Activated CD8-positive, alpha-beta memory T cell treated with anti-CD3 and anti-CD28 coated beads, Interleukin-2, amount 10 ng/mL, durations not matched to agents 7 days and 5 days (primary cell): ENCODE results near the gene MAST4. TPM values are rescaled to one million over a fixed set of nuclear protein-coding genes. Genes with fewer than 3 reads are reported as not detected.
A peak's percentile ranks its signal among the peaks of the same experiment; 100 is the strongest.
"Not testable (repeated sequence)": the region's sequence is repeated elsewhere in the genome, so short reads cannot be mapped to it uniquely, and the experiment has no call there.

Experiments used
- ATAC-seq: fragments of 150-1000 bp; cut with Tn5 transposase; one replicate; pipeline ENCODE4 v1.10.0; 2021; ENCODE audit warnings: moderate library complexity
- CTCF ChIA-PET: fragments of 350-600 bp; sonication (Branson Sonifier 250); formaldehyde crosslinking; loops from one replicate; lab custom pipeline; 2021; ENCODE audit warnings: antibody characterized with exemption; lab: Charles Lee
- DNase-seq: peaks from one replicate; pipeline ENCODE4 v3.0.0-alpha.2; 2020
- H3K27ac Mint-ChIP-seq: one replicate; pipeline ENCODE4 v1.8.0; 2021; ENCODE audit warnings: mild to moderate bottlenecking, mixed read lengths
- H3K27me3 Mint-ChIP-seq: one replicate; pipeline ENCODE4 v1.8.0; 2021; ENCODE audit warnings: mixed read lengths
- H3K36me3 Mint-ChIP-seq: one replicate; pipeline ENCODE4 v1.8.0; 2021; ENCODE audit warnings: mild to moderate bottlenecking, mixed read lengths
- H3K4me1 Mint-ChIP-seq: one replicate; pipeline ENCODE4 v1.8.0; 2021; ENCODE audit warnings: mixed read lengths
- H3K4me3 Mint-ChIP-seq: one replicate; pipeline ENCODE4 v1.8.0; 2021; ENCODE audit warnings: mild to moderate bottlenecking, moderate library complexity, mixed read lengths
- H3K9me3 Mint-ChIP-seq: one replicate; pipeline ENCODE4 v1.8.0; 2022; ENCODE audit warnings: low read depth, mixed read lengths
- total RNA-seq, 2 experiments: library from RNA; stranded (reverse); gene quantifications; one replicate each; pipeline ENCODE4 v1.2.3, GENCODE V29; 2021

MAST4 gene
- total RNA-seq, 2 experiments from 2014 or later, result 21.6 to 25.2 TPM

GRCh38 chr5:66807743-66808142 is 211.6 kb downstream of the MAST4 start:
- no peak for ATAC-seq
- peaks cover 13% of the 10 kb centered on the region for H3K4me1 Mint-ChIP-seq
- no peak overlapping the region for H3K27ac Mint-ChIP-seq
- no peaks in the 10 kb centered on the region for H3K9me3 Mint-ChIP-seq
- DNase-seq, result no peak
- CTCF ChIA-PET, result no interaction called here
- H3K4me3 Mint-ChIP-seq, result no peak overlapping the region
- peaks cover 55% of the 10 kb centered on the region for H3K27me3 Mint-ChIP-seq
- H3K36me3 Mint-ChIP-seq, result no peaks in the 10 kb centered on the region

DNA sequence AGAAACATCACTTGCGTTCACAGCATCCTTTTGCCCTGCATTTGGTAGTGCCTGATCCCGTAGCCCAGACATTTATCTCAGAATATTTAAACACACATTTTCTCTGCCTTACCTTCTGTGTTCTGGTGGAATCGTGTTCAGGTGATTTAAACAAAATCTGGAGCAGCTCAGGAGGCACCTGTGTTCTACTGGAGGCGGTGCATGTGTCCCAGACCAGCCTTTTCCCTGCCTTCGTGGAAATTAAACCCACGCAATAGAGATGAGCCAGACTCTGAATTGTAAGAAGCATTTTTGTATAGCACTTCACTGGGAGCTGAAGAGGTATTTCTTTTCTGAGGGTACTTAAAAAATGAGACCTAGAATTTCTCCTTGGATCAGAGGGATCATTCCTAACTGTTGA is 212.5 kb downstream of the MAST4 start:
- no peak for ATAC-seq

DNA sequence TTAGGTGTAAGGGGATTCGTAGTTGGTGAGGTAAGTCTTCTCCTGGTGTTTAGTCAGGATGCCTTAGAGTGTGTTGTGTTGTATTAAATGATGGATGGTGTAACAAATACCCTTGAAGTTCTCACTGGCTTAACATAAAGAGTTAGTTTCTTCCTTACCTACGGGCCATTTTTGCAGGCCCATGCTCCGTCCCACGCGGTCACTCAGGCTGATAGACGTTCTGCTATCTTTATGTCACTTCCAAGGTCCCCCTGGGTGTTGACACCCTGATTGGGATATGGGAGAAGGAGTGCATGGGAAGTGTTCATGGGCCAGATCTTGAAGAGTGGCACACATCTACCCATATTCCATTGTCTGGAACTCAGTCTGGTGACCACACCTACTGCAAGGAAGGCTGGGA is 214.0 kb downstream of the MAST4 start:
- peaks cover 24% of the 10 kb centered on the region for H3K4me1 Mint-ChIP-seq
- CTCF ChIA-PET, result no interaction called here
- H3K27me3 Mint-ChIP-seq, result peaks cover 38% of the 10 kb centered on the region
- H3K36me3 Mint-ChIP-seq, result no peaks in the 10 kb centered on the region
- no peak for DNase-seq
- no peak overlapping the region for H3K27ac Mint-ChIP-seq
- no peak overlapping the region for H3K4me3 Mint-ChIP-seq
- no peaks in the 10 kb centered on the region for H3K9me3 Mint-ChIP-seq
- no peak for ATAC-seq

More for the DNA sequence above, 212.5 kb downstream of the MAST4 start:
- CTCF ChIA-PET, result no interaction called here
- DNase-seq, result no peak
- H3K27me3 Mint-ChIP-seq, result peaks cover 49% of the 10 kb centered on the region
- no peak overlapping the region for H3K27ac Mint-ChIP-seq
- no peaks in the 10 kb centered on the region for H3K36me3 Mint-ChIP-seq
- no peak overlapping the region for H3K4me3 Mint-ChIP-seq
- H3K4me1 Mint-ChIP-seq, result peaks cover 13% of the 10 kb centered on the region
- H3K9me3 Mint-ChIP-seq, result no peaks in the 10 kb centered on the region

DNA sequence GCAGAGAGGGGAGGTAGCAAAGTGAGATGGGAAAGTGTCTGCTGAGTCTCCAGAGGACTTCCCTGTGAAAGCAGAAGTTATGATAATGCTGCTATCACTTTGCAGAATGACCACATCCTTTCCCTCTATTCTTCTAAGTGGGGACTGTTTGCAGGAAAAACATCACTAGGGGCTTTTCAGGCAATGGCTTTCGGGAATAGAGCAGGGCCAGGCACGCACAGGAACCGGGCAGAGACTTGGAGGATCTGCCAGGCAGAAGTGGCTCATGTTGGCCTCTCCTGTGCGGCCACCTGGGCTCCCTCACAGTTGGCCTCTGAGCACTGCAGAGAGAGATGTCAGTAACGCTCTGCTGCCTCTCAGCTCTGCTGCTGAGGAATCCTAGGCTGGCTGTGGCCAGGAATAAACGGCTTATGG is 214.7 kb downstream of the MAST4 start:
- peaks cover 31% of the 10 kb centered on the region for H3K27me3 Mint-ChIP-seq
- no peaks in the 10 kb centered on the region for H3K36me3 Mint-ChIP-seq
- CTCF ChIA-PET, result interaction anchor here (6.0 kb wide), 1 partner anchor 53 kb away, joined by 48 read pairs; no protein-coding TSS in a partner anchor
- ATAC-seq (peak; percentile 24), DNase-seq (no peak)
- H3K27ac Mint-ChIP-seq, result no peak overlapping the region
- no peak overlapping the region for H3K4me3 Mint-ChIP-seq
- peaks cover 25% of the 10 kb centered on the region for H3K4me1 Mint-ChIP-seq
- no peaks in the 10 kb centered on the region for H3K9me3 Mint-ChIP-seq

DNA sequence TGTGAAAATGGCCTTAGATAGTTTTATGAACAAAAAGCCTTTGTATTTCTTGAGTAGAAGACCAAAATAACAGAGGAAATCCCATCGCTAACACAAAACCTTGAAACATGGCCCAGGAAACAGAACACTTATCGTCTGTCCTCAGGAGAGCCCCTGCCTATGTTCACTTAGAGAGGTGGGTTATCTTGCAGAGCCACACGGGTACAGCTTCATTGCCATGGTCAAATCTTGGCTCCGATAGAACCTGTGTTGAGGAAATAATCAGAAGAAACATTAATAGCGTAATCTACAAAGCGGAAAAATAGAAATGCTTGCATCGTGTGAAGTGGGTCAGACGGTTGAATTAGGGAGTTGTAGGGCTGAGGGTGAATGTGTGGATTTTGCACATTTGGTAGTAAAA is 216.1 kb downstream of the MAST4 start:
- H3K4me3 Mint-ChIP-seq, result no peak overlapping the region
- no peak overlapping the region for H3K27ac Mint-ChIP-seq
- CTCF ChIA-PET, result interaction anchor here (0.7 to 6.0 kb wide), 5 partner anchors 16 to 506 kb away, joined by 3 to 48 read pairs (median 4); no protein-coding TSS in a partner anchor
- DNase-seq (no peak), ATAC-seq (no peak)
- H3K36me3 Mint-ChIP-seq, result no peaks in the 10 kb centered on the region
- H3K9me3 Mint-ChIP-seq, result no peaks in the 10 kb centered on the region
- peaks cover 23% of the 10 kb centered on the region for H3K27me3 Mint-ChIP-seq
- peaks cover 27% of the 10 kb centered on the region for H3K4me1 Mint-ChIP-seq

- Mint-ChIP-seq H3K4me3 (no peak overlapping the region), H3K27ac (no peak overlapping the region), H3K9me3 (no peaks in the 10 kb centered on the region), H3K4me1 (peaks cover 27% of the 10 kb centered on the region), H3K27me3 (peaks cover 14% of the 10 kb centered on the region), H3K36me3 (no peaks in the 10 kb centered on the region)
- CTCF ChIA-PET, result interaction anchor here (0.8 to 9.7 kb wide), 7 partner anchors 12 to 507 kb away, joined by 3 to 80 read pairs (median 4); no protein-coding TSS in a partner anchor
- DNase-seq (no peak), ATAC-seq (no peak)
Observed at GRCh38 chr5:66813306-66813705, 217.1 kb downstream of the MAST4 start.

DNA sequence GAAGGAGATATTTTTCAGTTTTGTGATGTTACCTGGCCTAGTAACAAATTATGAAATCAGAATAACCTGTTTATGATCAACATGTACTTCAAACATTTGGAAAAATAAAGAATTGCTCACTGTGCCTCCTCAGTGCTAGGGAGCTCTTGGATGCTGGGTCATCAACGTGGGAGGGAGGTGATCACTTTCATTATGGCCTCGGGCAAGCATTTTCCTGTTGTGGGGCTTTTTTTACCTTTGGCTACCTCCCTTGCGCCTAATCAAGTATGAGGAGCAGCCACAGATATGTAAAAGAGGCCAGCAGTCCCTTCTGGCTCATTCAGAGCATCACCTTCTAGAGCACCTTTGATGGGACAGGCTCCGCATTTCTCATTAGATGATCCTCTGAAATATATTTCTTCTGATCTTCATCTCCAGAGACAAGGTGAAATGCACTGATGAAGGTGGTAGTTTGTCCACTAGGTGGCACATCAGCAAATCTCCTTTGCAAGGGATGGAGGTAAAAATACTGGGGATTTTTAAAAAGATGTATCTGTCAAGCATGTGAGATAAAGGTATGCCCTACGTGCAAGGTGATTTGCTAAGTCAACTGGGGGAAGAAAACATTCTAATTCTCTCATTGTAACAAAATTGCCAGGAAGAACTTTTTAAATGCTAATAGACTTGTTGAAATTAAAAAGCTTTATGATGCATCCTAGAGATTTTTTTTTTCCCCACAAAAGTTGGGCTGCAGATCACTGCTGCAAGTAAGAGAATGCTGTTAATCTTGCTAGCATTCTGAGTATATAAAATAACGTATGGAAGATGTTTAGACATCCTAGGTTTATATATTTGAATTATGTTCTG is 218.2 kb downstream of the MAST4 start:
- Mint-ChIP-seq H3K4me1 (peaks cover 34% of the 10 kb centered on the region), H3K9me3 (no peaks in the 10 kb centered on the region), H3K4me3 (no peak overlapping the region), H3K36me3 (peaks cover 2% of the 10 kb centered on the region), H3K27me3 (peaks cover 5% of the 10 kb centered on the region), H3K27ac (no peak overlapping the region)
- DNase-seq (peak; percentile 76), ATAC-seq (peak; percentile 85)
- CTCF ChIA-PET, result interaction anchor here (0.8 to 9.7 kb wide), 17 partner anchors 9 to 508 kb away, joined by 3 to 80 read pairs (median 4); no protein-coding TSS in a partner anchor

DNA sequence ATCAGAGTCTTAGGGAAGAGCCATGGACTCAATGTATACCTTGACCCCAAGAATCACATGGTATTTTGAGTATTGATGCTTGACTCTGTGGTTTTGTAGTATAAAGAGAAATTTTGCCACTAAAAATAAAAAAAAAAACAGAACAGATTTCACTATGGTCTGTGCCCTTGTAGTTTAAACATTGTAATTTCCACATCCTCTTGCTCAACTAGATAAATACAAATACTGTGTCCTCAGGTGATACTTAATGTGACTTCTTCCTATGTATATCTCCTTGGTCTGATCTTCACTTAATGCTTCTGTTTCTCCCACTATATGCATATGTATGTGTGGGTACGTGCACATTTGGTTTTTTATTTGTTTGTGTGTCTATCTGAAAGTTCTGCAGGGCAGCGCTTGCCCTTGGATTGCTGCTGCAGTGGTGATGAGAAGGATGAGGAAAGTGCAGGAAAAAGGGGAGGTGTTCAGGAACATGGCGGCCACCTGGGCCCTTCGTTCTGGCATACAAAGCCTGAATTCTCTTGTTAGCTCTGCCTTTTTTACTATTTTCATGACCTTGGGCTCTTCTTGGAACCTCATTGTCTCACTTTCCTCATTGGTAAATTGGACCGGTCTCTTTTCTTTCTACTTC is 222.2 kb downstream of the MAST4 start:
- CTCF ChIA-PET, result interaction anchor here (1.2 to 9.7 kb wide), 4 partner anchors 11 to 170 kb away, joined by 3 to 80 read pairs (median 14); no protein-coding TSS in a partner anchor

DNA sequence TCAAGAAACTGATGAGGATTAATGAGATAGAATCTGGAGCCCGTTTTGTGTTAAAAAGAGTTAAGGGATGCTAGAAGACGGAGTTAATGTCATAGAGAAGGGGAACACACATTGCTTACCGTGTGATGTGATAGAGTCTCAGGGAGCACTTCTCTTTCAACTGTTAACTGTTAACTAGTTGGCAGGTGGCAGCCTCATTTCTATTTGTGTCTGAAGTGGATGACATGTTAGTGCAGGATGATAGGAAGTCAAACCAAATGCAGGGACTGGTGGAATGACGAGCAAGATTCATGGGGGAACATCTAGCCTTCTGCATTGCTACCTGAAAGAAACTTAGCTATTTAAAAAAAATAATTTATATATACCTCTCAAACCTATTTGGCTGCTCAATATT is 222.7 kb downstream of the MAST4 start:
- Mint-ChIP-seq H3K4me1 (peaks cover 47% of the 10 kb centered on the region), H3K9me3 (peaks cover 4% of the 10 kb centered on the region), H3K27ac (no peak overlapping the region), H3K36me3 (peaks cover 14% of the 10 kb centered on the region), H3K4me3 (no peak overlapping the region), H3K27me3 (no peaks in the 10 kb centered on the region)
- no peak for ATAC-seq
- CTCF ChIA-PET, result interaction anchor here (0.8 to 9.7 kb wide), 8 partner anchors 11 to 512 kb away, joined by 3 to 80 read pairs (median 4); no protein-coding TSS in a partner anchor
- no peak for DNase-seq

More for the DNA sequence above, 222.2 kb downstream of the MAST4 start:
- Mint-ChIP-seq H3K27me3 (no peaks in the 10 kb centered on the region), H3K4me1 (peaks cover 44% of the 10 kb centered on the region), H3K27ac (no peak overlapping the region), H3K9me3 (peaks cover 2% of the 10 kb centered on the region), H3K36me3 (peaks cover 9% of the 10 kb centered on the region), H3K4me3 (no peak overlapping the region)
- ATAC-seq (no peak), DNase-seq (no peak)

- CTCF ChIA-PET, result interaction anchor here (1.0 to 9.7 kb wide), 5 partner anchors 9 to 43 kb away, joined by 4 to 80 read pairs (median 6); no protein-coding TSS in a partner anchor
Observed at GRCh38 chr5:66820630-66821207, 224.5 kb downstream of the MAST4 start.

DNA sequence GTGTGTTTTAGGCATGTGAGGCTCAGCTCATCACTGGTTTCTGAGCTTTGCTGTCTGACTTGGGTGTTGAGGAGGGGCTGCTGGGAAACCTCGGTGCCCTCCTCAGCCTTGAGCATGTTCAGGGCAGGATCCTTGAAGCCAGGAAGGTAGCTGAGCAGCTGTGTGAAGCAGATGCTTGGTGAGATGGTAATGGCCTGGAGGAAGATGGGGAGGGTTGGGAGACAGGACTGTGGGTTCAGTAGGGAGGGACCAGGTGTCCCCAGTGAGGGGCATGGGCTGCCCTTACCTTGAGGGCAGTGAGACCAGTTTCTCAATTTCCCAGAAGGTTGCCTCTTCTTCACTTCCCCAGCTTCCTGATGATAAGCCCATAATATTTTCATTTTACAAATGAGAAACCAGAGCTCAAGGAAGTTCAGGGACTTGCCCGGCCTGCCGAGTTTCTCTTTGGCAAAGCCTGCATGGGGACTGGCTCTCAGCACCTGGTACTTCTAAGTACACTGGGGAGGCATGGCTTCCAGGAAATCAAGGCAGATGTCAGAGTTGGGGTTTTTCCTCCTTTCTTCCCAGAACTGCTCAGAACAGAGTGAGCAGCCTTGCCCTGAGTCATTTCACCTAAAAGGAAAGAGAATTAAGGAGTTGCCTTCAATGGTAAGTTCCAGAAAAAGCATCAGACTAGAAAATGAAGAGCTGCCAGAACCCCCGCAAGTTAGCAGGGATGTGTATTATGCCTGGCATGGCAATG is 225.7 kb downstream of the MAST4 start:
- CTCF ChIA-PET, result interaction anchor here (0.7 to 9.7 kb wide), 9 partner anchors 8 to 345 kb away, joined by 3 to 80 read pairs (median 4); no protein-coding TSS in a partner anchor
- DNase-seq (peak; percentile 82), ATAC-seq (peak; percentile 84)
- peaks cover 4% of the 10 kb centered on the region for H3K9me3 Mint-ChIP-seq
- H3K4me3 Mint-ChIP-seq, result peak overlapping the region; percentile 52
- peak overlapping the region; percentile 92 for H3K27ac Mint-ChIP-seq
- H3K27me3 Mint-ChIP-seq, result peaks cover 3% of the 10 kb centered on the region
- H3K36me3 Mint-ChIP-seq, result peaks cover 22% of the 10 kb centered on the region
- peaks cover 45% of the 10 kb centered on the region for H3K4me1 Mint-ChIP-seq

More at GRCh38 chr5:66820630-66821207, 224.5 kb downstream of the MAST4 start:
- Mint-ChIP-seq H3K4me3 (no peak overlapping the region), H3K36me3 (peaks cover 22% of the 10 kb centered on the region), H3K27me3 (no peaks in the 10 kb centered on the region), H3K4me1 (peaks cover 47% of the 10 kb centered on the region), H3K9me3 (peaks cover 4% of the 10 kb centered on the region), H3K27ac (no peak overlapping the region)
- no peak for ATAC-seq
- DNase-seq, result no peak

GRCh38 chr5:66822906-66823305 is 226.7 kb downstream of the MAST4 start:
- H3K27ac Mint-ChIP-seq, result peak overlapping the region; percentile 92
- H3K4me3 Mint-ChIP-seq, H3K9me3 Mint-ChIP-seq, ATAC-seq, H3K27me3 Mint-ChIP-seq, DNase-seq: not testable (repeated sequence)
- CTCF ChIA-PET, result interaction anchor here (1.2 to 9.7 kb wide), 5 partner anchors 7 to 344 kb away, joined by 4 to 80 read pairs (median 5); no protein-coding TSS in a partner anchor
- peaks cover 52% of the 10 kb centered on the region for H3K4me1 Mint-ChIP-seq
- H3K36me3 Mint-ChIP-seq, result peaks cover 22% of the 10 kb centered on the region
